HG02870 (cell line): ENCODE results near the gene MMP15.
"Not testable (repeated sequence)": the region's sequence is repeated elsewhere in the genome, so short reads cannot be mapped to it uniquely, and the experiment has no call there.

Experiments
- ATAC-seq: cut with Tn5 transposase; IDR thresholded peaks from one replicate; pipeline ENCODE4 v1.9.1; 2021; ENCODE audit warnings: mild to moderate bottlenecking, moderate library complexity; ENCODE audit not compliant: unreplicated experiment

Gene MMP15

GRCh38 chr16:58025351-58026138, at the start of gene MMP15:
Gene MMP15 (plus strand): TSS chr16:58025754. CDS start chr16:58026351, 597 bp downstream.
- ATAC-seq = no peak

- ATAC-seq = no peak
These were observed 49.2 kb upstream of the MMP15 start for GRCh38 chr16:57976331-57976796.

GRCh38 chr16:57977418-57978069, 48.0 kb upstream of the MMP15 start:
- ATAC-seq = no peak

- ATAC-seq = not testable (repeated sequence)
These were observed 47.5 kb upstream of the MMP15 start for GRCh38 chr16:57978070-57978465.

- no peak for ATAC-seq
These were observed 46.5 kb upstream of the MMP15 start for GRCh38 chr16:57979006-57979585.

GRCh38 chr16:57981636-57982035, 43.9 kb upstream of the MMP15 start:
- no peak for ATAC-seq

- ATAC-seq = no peak
These were observed 43.2 kb upstream of the MMP15 start for GRCh38 chr16:57982385-57982784.

- peak; percentile 75 for ATAC-seq
These were observed 40.9 kb upstream of the MMP15 start for GRCh38 chr16:57984443-57985203.

- no peak for ATAC-seq
These were observed 40.1 kb upstream of the MMP15 start for GRCh38 chr16:57985204-57986181.

- ATAC-seq = no peak
These were observed 39.4 kb upstream of the MMP15 start for GRCh38 chr16:57986196-57986595.

- no peak for ATAC-seq
These were observed 37.9 kb upstream of the MMP15 start for GRCh38 chr16:57987441-57988177.

- no peak for ATAC-seq
These were observed 36.6 kb upstream of the MMP15 start for GRCh38 chr16:57988929-57989328.

- ATAC-seq = no peak
These were observed 33.9 kb upstream of the MMP15 start for GRCh38 chr16:57991551-57992059.

GRCh38 chr16:57992084-57992483, 33.5 kb upstream of the MMP15 start:
- ATAC-seq = no peak

GRCh38 chr16:57993438-57993837, 32.1 kb upstream of the MMP15 start:
- ATAC-seq = no peak

GRCh38 chr16:57993897-57994296, 31.7 kb upstream of the MMP15 start:
- ATAC-seq = no peak

GRCh38 chr16:57994361-57994760, 31.2 kb upstream of the MMP15 start:
- ATAC-seq = no peak

- no peak for ATAC-seq
These were observed 30.8 kb upstream of the MMP15 start for GRCh38 chr16:57994778-57995177.
